Parietal lobe (tissue), 1 donor: ENCODE measurements around the gene ZNF229. TPM values are rescaled to one million over a fixed set of nuclear protein-coding genes. Genes with fewer than 3 reads are reported as not detected.

ENCODE experiments used
- total RNA-seq: library from RNA; depleted of rRNA; stranded (reverse); fragments of >200 nt; gene quantifications from one replicate; pipeline ENCODE4 v1.2.3, GENCODE V29; 2014

The ZNF229 gene
- 16.6 TPM for total RNA-seq

GRCh38 chr19:44447916-44448674 lies at the start of gene ZNF229:
ZNF229 (minus strand) TSS chr19:44448472; CDS start chr19:44442847, 5,625 bp downstream.

GRCh38 chr19:44401139-44402115 lies 46.8 kb downstream of the ZNF229 start, which contains the start of gene ZNF285:
ZNF285 (minus strand) TSS chr19:44401608; CDS start chr19:44397213, 4,395 bp downstream.

Other genes starting within 250 kb of the ZNF229 start
- 62.0 TPM for gene ZNF227, start 235.9 kb downstream of the ZNF229 start, total RNA-seq
- gene ZNF233, start 188.6 kb downstream of the ZNF229 start, total RNA-seq: 17.5 TPM
- 32.9 TPM for gene ZNF235, start 143.4 kb downstream of the ZNF229 start, total RNA-seq
- gene ZNF112, start 91.8 kb downstream of the ZNF229 start, total RNA-seq: 30.0 TPM
- gene ZNF285, start 46.9 kb downstream of the ZNF229 start, total RNA-seq: 42.6 TPM
- gene ZNF180, start 52.0 kb upstream of the ZNF229 start, total RNA-seq: 24.4 TPM
- not detected for gene CEACAM20, start 81.2 kb upstream of the ZNF229 start, total RNA-seq
- not detected for gene IGSF23, start 165.1 kb upstream of the ZNF229 start, total RNA-seq
- 55.7 TPM for gene PVR, start 195.4 kb upstream of the ZNF229 start, total RNA-seq
- 5.3 TPM for gene CEACAM19, start 223.0 kb upstream of the ZNF229 start, total RNA-seq